Measurements from ENCODE around the gene FCAMR. TPM values are rescaled to one million over a fixed set of nuclear protein-coding genes. Genes with fewer than 3 reads are reported as not detected.

The FCAMR gene
- total RNA-seq, 2 donors from 2014 or later: not detected

DNA sequence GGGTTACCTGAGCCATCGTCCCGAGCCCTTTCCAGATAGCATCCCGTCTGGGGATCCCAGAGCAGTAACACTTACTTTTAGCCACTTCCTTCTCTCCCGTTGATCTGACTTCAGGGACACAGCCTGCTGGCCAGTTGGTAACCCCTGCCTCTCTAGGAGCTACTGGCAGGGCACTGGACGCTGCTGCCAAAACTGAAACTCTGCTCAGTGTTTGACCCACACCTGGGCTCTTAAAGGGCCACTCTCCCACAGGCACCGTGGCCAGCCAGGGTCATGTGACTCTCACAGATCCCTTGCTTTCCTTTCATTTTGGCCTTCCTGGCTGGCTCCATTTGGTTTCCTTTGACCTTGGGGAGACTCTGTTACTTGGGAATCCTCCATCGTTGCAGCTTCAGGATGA is 24.0 kb downstream of the FCAMR start, which contains the start of gene PIGR:
Gene PIGR (minus strand): TSS at position 206 of the 400 bp plus-strand sequence. CDS start 5,935 bp downstream, outside the sequence.
- H3K27ac Mint-ChIP-seq: no peak within 1 kb of the TSS
- ATAC-seq (no peak), DNase-seq (ENCODE audit: low spot score) (no peak)
- H3K9me3 Mint-ChIP-seq: no peaks in the 10 kb centered on the region
- H3K4me1 Mint-ChIP-seq (ENCODE audit: low read depth in 2 of 2): peaks cover 29 to 35% of the 10 kb centered on the region in 2 donors
- no peaks in the 10 kb centered on the region for H3K36me3 Mint-ChIP-seq
- peaks cover 0 to 6% of the 10 kb centered on the region in 2 donors for H3K27me3 Mint-ChIP-seq
- H3K4me3 Mint-ChIP-seq: no peak within 1 kb of the TSS

DNA sequence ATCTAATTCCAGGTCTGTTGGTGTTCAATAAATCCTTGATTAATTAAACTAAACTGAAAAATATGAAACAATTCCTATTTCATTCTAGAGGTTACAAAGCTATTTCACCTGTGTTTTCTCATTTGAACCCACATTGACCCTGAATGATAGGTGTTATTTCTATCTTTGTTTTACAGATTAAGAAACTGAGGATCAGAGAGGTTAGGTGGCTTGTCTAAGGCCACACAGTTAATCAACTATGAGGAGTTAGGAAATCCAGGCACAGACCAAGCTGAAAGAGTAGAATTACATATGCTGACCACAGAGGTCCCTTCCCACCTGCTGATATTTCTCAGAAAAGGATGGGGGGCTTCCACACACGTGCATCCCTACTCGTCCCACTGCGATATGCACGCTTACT is 24.5 kb downstream of the FCAMR start:
- ATAC-seq: no peak
- Mint-ChIP-seq H3K4me3 (no peak overlapping the region), H3K27ac (no peak overlapping the region), H3K36me3 (no peaks in the 10 kb centered on the region), H3K27me3 (peaks cover 0 to 6% of the 10 kb centered on the region in 2 donors), H3K4me1 (ENCODE audit: low read depth in 2 of 2) (peaks cover 29 to 35% of the 10 kb centered on the region in 2 donors), H3K9me3 (no peaks in the 10 kb centered on the region)
- DNase-seq (ENCODE audit: low spot score): no peak

GRCh38 chr1:206944703-206945102 is 25.6 kb downstream of the FCAMR start:
- Mint-ChIP-seq H3K9me3 (no peaks in the 10 kb centered on the region), H3K4me1 (ENCODE audit: low read depth in 2 of 2) (peaks cover 29 to 35% of the 10 kb centered on the region in 2 donors), H3K27me3 (peaks cover 0 to 4% of the 10 kb centered on the region in 2 donors), H3K4me3 (no peak overlapping the region), H3K27ac (no peak overlapping the region), H3K36me3 (no peaks in the 10 kb centered on the region)
- ATAC-seq (peak; percentile 36 to 48), DNase-seq (ENCODE audit: low spot score) (no peak)

GRCh38 chr1:206941766-206942418 is 28.4 kb downstream of the FCAMR start:
- no peak overlapping the region for H3K4me3 Mint-ChIP-seq
- H3K27ac Mint-ChIP-seq: no peak overlapping the region
- DNase-seq (ENCODE audit: low spot score) (no peak), ATAC-seq (no peak)
- H3K27me3 Mint-ChIP-seq: peaks cover 0 to 2% of the 10 kb centered on the region in 2 donors
- H3K4me1 Mint-ChIP-seq (ENCODE audit: low read depth in 2 of 2): peaks cover 22 to 23% of the 10 kb centered on the region in 2 donors
- H3K36me3 Mint-ChIP-seq: no peaks in the 10 kb centered on the region
- H3K9me3 Mint-ChIP-seq: no peaks in the 10 kb centered on the region

DNA sequence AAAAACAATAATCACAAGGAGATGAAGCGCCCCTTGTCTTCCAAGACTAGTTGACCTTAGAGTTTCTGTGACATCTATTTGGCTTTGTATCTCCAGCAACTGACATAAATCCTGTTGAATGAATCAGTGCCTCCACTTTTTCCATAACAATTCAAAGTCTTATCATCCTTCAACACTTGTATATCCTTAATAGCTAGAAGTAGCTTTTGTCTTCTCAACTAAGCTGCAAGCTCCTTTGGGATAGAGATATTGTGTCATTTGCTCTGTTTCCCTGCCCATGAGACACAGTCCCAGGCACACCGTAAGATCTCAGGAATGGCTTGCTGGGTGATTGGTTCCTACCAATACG is 29.7 kb downstream of the FCAMR start:
- ATAC-seq: no peak
- H3K27me3 Mint-ChIP-seq: no peaks in the 10 kb centered on the region
- H3K27ac Mint-ChIP-seq: no peak overlapping the region

GRCh38 chr1:206939841-206940587 is 30.2 kb downstream of the FCAMR start:
- no peaks in the 10 kb centered on the region for H3K9me3 Mint-ChIP-seq
- no peak overlapping the region for H3K27ac Mint-ChIP-seq
- H3K4me1 Mint-ChIP-seq (ENCODE audit: low read depth in 2 of 2): peaks cover 11 to 12% of the 10 kb centered on the region in 2 donors
- DNase-seq (ENCODE audit: low spot score) (no peak), ATAC-seq (no peak)
- H3K4me3 Mint-ChIP-seq: no peak overlapping the region
- H3K36me3 Mint-ChIP-seq: no peaks in the 10 kb centered on the region
- H3K27me3 Mint-ChIP-seq: no peaks in the 10 kb centered on the region

More for the DNA sequence above, 29.7 kb downstream of the FCAMR start:
- peaks cover 14 to 15% of the 10 kb centered on the region in 2 donors for H3K4me1 Mint-ChIP-seq (ENCODE audit: low read depth in 2 of 2)
- no peaks in the 10 kb centered on the region for H3K9me3 Mint-ChIP-seq
- no peak for DNase-seq (ENCODE audit: low spot score)
- no peak overlapping the region for H3K4me3 Mint-ChIP-seq
- no peaks in the 10 kb centered on the region for H3K36me3 Mint-ChIP-seq

GRCh38 chr1:206939131-206939530 is 31.1 kb downstream of the FCAMR start:
- Mint-ChIP-seq H3K36me3 (no peaks in the 10 kb centered on the region), H3K4me1 (ENCODE audit: low read depth in 2 of 2) (peaks cover 4 to 5% of the 10 kb centered on the region in 2 donors), H3K9me3 (no peaks in the 10 kb centered on the region), H3K27me3 (no peaks in the 10 kb centered on the region), H3K27ac (no peak overlapping the region), H3K4me3 (no peak overlapping the region)
- ATAC-seq (no peak), DNase-seq (ENCODE audit: low spot score) (no peak)

DNA sequence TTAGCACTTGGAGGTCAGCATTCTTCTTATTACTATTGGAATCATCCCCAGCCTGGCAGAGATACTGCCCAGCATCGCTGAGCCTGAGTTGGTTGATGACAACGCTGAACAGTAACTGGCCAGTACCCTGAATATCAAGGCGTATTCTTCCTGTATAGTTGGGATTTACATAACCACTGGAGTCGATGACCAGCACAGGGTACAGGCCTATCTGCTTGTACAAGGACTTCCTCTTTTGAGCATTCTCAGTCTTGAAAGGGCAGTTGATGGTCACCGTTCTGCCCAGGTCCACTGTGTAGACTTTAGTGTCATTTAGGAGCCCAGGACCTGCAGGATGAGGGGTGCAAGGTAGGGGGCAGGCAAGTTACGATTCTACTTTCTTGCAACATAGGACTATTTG is 32.8 kb downstream of the FCAMR start:
- Mint-ChIP-seq H3K36me3 (no peaks in the 10 kb centered on the region), H3K9me3 (no peaks in the 10 kb centered on the region), H3K4me3 (no peak overlapping the region), H3K4me1 (ENCODE audit: low read depth in 2 of 2) (no peaks in the 10 kb centered on the region), H3K27ac (no peak overlapping the region), H3K27me3 (no peaks in the 10 kb centered on the region)
- DNase-seq (ENCODE audit: low spot score): no peak
- ATAC-seq: no peak

DNA sequence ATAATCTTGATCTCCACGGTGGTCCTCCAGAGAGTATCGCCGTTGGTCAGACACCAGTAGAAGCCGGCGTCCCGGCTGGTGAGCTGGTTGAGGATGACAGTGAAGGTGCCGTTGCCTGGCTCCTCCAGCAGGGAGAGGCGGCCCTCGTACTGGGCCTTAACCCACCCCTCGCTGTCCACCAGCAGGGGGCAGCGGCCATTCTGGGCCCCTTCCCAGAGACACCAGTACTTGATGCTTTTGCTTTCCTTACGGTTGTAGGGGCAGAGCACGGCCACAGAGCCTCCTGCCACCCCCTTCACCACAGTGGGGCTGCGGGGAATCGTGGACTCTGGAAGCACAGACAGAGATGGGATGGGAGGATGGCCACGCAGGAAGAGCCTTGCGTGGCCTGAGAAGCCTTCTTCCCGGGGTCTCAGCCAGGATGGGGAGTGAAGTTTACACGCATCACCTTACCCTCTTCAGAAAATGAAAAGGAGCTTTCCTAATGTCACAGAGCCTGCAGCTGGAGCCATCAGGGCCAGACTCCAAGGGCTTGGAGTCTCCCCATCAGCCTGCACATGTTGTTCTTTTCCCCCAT is 34.7 kb downstream of the FCAMR start:
- no peaks in the 10 kb centered on the region for H3K27me3 Mint-ChIP-seq
- ATAC-seq (peak; percentile 58 to 74), DNase-seq (ENCODE audit: low spot score) (no peak)
- H3K27ac Mint-ChIP-seq: no peak overlapping the region
- H3K9me3 Mint-ChIP-seq: no peaks in the 10 kb centered on the region
- H3K4me3 Mint-ChIP-seq: no peak overlapping the region
- H3K36me3 Mint-ChIP-seq: no peaks in the 10 kb centered on the region
- peaks cover 8 to 10% of the 10 kb centered on the region in 2 donors for H3K4me1 Mint-ChIP-seq (ENCODE audit: low read depth in 2 of 2)

DNA sequence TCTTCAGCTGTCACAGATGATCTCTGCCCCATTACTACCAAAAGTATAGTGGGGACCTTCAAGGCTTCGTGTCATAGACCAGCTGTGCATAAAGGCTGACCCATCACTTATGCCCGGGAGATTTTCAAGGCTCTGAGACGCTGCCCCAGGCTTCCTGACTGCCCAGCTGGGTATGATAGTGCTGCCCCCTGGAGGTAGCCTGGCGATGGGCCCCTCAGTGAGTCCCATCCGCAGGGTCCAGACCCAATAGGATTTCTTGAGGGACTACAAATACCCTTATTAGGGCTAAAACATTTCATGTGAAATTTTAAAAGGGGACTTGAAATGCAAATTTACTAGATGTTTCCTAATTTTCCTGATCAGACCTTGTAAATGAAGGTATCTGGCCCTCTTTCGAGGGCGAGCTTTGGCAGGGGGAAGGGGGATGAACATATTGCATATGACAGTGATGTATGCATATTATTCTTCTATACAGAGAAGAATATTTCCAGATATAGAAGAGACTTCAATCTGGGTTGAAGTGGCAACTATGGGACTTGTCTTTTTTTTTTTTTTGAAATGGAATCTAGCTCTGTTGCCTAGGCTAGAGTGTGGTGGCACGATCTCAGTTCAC is 36.8 kb downstream of the FCAMR start:
- H3K27ac Mint-ChIP-seq: peak overlapping the region in 1 of 2 donors; percentile 60
- no peaks in the 10 kb centered on the region for H3K36me3 Mint-ChIP-seq
- no peak overlapping the region for H3K4me3 Mint-ChIP-seq
- no peaks in the 10 kb centered on the region for H3K9me3 Mint-ChIP-seq
- no peaks in the 10 kb centered on the region for H3K27me3 Mint-ChIP-seq
- ATAC-seq: peak in 1 of 2 donors; percentile 70
- peaks cover 19 to 22% of the 10 kb centered on the region in 2 donors for H3K4me1 Mint-ChIP-seq (ENCODE audit: low read depth in 2 of 2)
- DNase-seq (ENCODE audit: low spot score): peak; percentile 78

DNA sequence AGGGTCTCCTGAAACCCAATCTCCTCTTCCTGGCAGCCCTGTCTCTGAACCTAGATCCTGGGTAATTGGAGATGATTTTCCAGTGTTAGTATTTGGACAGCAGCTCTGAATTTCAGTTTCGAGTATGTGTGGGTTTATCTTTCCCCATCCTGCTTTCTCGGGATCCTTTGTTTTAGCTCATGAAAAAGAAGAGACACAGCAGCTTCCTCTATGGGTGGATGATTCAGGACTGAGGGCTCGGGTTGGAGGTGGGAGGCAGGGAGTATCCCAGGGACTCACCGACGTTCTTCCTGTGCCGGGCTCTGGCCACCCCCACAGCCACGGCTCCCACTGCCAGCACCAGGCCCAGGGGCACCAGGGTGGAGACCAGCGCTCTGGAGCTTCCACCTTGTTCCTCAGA is 38.1 kb downstream of the FCAMR start:
- Mint-ChIP-seq H3K4me1 (ENCODE audit: low read depth in 2 of 2) (peaks cover 19 to 22% of the 10 kb centered on the region in 2 donors), H3K4me3 (no peak overlapping the region), H3K27me3 (no peaks in the 10 kb centered on the region), H3K9me3 (no peaks in the 10 kb centered on the region), H3K36me3 (no peaks in the 10 kb centered on the region), H3K27ac (peak overlapping the region in 1 of 2 donors; percentile 93)
- ATAC-seq (no peak), DNase-seq (ENCODE audit: low spot score) (no peak)

- peaks cover 19 to 22% of the 10 kb centered on the region in 2 donors for H3K4me1 Mint-ChIP-seq (ENCODE audit: low read depth in 2 of 2)
Observed at GRCh38 chr1:206931709-206932108, 38.6 kb downstream of the FCAMR start.

DNA sequence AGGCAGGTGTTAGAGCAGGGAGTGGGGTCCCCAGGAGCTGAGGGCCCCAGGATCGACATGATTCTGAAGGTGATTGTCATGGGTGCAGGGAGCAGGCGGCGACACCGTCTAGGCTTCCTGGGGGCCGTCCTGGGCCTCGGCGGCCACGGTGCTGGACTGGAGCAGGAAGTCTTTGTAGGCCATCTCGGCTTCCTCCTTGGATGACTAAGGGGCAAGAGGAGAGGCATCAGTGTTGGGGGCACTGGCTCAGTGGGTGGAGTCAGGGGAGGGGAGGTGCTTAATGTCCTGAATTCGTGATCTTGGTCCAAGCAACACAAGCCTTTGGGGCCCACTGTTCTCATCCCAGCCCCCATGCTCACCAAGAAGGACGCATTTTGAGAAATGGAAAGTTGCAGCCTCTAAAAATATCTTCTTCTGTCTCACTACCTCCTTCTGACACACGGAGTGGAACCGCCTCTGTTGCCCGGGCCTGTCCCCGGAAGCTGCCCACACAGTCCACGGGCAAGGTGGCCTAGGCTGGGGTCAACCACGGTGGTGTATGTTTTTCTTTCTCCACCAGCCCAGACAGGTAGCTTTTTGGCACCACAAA is 40.0 kb downstream of the FCAMR start:
- no peaks in the 10 kb centered on the region for H3K36me3 Mint-ChIP-seq
- no peaks in the 10 kb centered on the region for H3K27me3 Mint-ChIP-seq
- peak overlapping the region; percentile 84 to 93 for H3K27ac Mint-ChIP-seq
- peak overlapping the region; percentile 57 for H3K4me3 Mint-ChIP-seq
- peak; percentile 65 for DNase-seq (ENCODE audit: low spot score)
- ATAC-seq: peak; percentile 78 to 79
- H3K4me1 Mint-ChIP-seq (ENCODE audit: low read depth in 2 of 2): peaks cover 19 to 22% of the 10 kb centered on the region in 2 donors
- no peaks in the 10 kb centered on the region for H3K9me3 Mint-ChIP-seq

More at GRCh38 chr1:206931709-206932108, 38.6 kb downstream of the FCAMR start:
- no peaks in the 10 kb centered on the region for H3K27me3 Mint-ChIP-seq
- H3K4me3 Mint-ChIP-seq: peak overlapping the region; percentile 57
- no peaks in the 10 kb centered on the region for H3K9me3 Mint-ChIP-seq
- H3K27ac Mint-ChIP-seq: peak overlapping the region; percentile 84 to 93
- DNase-seq (ENCODE audit: low spot score) (no peak), ATAC-seq (no peak)
- H3K36me3 Mint-ChIP-seq: no peaks in the 10 kb centered on the region

Data from natural killer cell treated with Interleukin-12 subunit alpha and Interleukin-12 subunit beta and Interleukin-15 and Interleukin-18, amount 100 ng/mL, for 72 hours (primary cell).